Transverse colon (tissue), 4 donors: ENCODE measurements around the gene COL8A1.

Experiments used
- EP300 ChIP-seq: sonication (generic); formaldehyde crosslinking; IDR thresholded peaks from one replicate; pipeline ENCODE4 v1.6.1; 2017; ENCODE audit warnings: antibody characterized with exemption, low read depth
- POLR2A ChIP-seq: fragments of 450-650 bp; IDR thresholded peaks from one replicate; pipeline ENCODE4 v1.6.1; 2016; ENCODE audit warnings: antibody characterized with exemption, mild to moderate bottlenecking, moderate library complexity
- POLR2AphosphoS5 ChIP-seq, 3 donors: sonication (generic); formaldehyde crosslinking; IDR thresholded peaks; one replicate each; pipeline ENCODE4 v1.6.1; 2016; ENCODE audit warnings: antibody characterized with exemption in 3 of 3
- TF ChIP-seq, protein P1 (sequence below), 5 experiments: fragments of 200-600 bp in 3 of 5; fragments of 450-650 bp in 2 of 5; sonication (generic) in 3 of 5; IDR thresholded peaks; 1 replicate in 2 of 5; 2 replicates in 3 of 5; pipeline ENCODE4 v1.5.1; 2016 to 2017; ENCODE audit warnings: antibody characterized with exemption in 5 of 5, inconsistent platforms in 3 of 5, mild to moderate bottlenecking in 2 of 5, moderate library complexity in 1 of 5

DNA sequence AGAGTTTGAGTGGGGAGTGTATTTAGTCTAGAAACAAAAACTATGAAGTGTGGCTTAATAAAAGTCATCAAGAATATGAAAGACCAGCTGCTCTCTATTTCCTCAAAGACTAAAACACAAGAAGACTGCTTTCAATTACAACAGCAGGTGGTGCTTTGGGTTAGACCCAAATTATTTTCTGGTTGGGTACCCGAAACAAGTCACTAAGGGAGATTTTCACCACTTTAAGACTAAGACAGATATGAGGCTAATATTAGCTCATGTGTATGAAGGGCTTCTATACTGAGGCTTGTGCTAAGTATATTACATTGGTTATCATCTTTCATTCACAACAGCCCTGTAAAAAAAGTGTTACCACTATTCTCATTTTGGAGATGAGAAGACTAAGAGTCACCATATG lies 43.1 kb downstream of the COL8A1 start:
- TF ChIP-seq, protein P1, sequence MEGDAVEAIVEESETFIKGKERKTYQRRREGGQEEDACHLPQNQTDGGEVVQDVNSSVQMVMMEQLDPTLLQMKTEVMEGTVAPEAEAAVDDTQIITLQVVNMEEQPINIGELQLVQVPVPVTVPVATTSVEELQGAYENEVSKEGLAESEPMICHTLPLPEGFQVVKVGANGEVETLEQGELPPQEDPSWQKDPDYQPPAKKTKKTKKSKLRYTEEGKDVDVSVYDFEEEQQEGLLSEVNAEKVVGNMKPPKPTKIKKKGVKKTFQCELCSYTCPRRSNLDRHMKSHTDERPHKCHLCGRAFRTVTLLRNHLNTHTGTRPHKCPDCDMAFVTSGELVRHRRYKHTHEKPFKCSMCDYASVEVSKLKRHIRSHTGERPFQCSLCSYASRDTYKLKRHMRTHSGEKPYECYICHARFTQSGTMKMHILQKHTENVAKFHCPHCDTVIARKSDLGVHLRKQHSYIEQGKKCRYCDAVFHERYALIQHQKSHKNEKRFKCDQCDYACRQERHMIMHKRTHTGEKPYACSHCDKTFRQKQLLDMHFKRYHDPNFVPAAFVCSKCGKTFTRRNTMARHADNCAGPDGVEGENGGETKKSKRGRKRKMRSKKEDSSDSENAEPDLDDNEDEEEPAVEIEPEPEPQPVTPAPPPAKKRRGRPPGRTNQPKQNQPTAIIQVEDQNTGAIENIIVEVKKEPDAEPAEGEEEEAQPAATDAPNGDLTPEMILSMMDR (IDR thresholded peaks at IDR 0.05) = no peak
- TF ChIP-seq POLR2A (no peak), POLR2AphosphoS5 (IDR thresholded peaks at IDR 0.05) (no peak), EP300 (no peak)
